Suprapubic skin (tissue), 4 donors: ENCODE data around the gene FSTL1.

ENCODE experiments used
- CTCF ChIP-seq, 2 donors: fragments of 200-600 bp in 1 of 2; fragments of 450-650 bp in 1 of 2; sonication (generic) in 1 of 2; IDR thresholded peaks; one replicate each; pipeline ENCODE4 v1.5.1; 2016 to 2019; ENCODE audit warnings: antibody characterized with exemption in 2 of 2, mild to moderate bottlenecking in 1 of 2, moderate library complexity in 1 of 2
- POLR2A ChIP-seq, 2 donors: fragments of 450-650 bp; IDR thresholded peaks; one replicate each; pipeline ENCODE4 v1.6.1; 2017; ENCODE audit warnings: antibody characterized with exemption in 2 of 2, mild to moderate bottlenecking in 2 of 2, moderate library complexity in 2 of 2
- POLR2AphosphoS5 ChIP-seq, 3 donors: sonication (generic); formaldehyde crosslinking; IDR thresholded peaks; one replicate each; pipeline ENCODE4 v1.6.1; 2017; ENCODE audit warnings: antibody characterized with exemption in 3 of 3

DNA sequence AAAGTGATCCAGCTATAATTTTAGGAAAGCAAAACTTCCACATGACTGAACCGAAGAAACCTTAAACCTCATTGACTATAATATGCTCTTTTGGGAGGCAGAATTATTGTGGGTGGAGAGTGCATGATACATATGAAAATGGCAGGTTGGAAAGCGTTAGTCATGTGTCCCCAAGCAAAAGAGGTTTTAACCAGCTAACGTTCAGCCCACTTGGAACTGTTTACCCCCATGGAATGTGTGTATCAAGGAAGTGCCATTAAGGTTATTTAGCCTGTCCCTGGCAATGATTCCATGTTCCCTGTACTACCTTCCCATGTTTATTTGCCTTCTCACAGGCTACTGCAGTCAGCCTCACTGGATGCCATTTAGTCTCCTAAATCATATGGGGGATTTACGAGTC lies 57.5 kb downstream of the FSTL1 start:
- no peak for TF ChIP-seq CTCF (IDR thresholded peaks at IDR 0.05)
- TF ChIP-seq POLR2A (IDR thresholded peaks at IDR 0.05) = no peak
- TF ChIP-seq POLR2AphosphoS5 (IDR thresholded peaks at IDR 0.05) = no peak
